C4-2B (cell line): ENCODE results near the gene SGPP2.

Experiments used
- ZFX ChIP-seq: fragments of 450-650 bp; IDR thresholded peaks from 2 replicates; pipeline ENCODE4 v1.6.1; 2017
- TF ChIP-seq, protein P1 (sequence below): fragments of 450-650 bp; conservative IDR thresholded peaks from 2 replicates; pipeline ENCODE4 v1.5.1; 2017; ENCODE audit warnings: mild to moderate bottlenecking

DNA sequence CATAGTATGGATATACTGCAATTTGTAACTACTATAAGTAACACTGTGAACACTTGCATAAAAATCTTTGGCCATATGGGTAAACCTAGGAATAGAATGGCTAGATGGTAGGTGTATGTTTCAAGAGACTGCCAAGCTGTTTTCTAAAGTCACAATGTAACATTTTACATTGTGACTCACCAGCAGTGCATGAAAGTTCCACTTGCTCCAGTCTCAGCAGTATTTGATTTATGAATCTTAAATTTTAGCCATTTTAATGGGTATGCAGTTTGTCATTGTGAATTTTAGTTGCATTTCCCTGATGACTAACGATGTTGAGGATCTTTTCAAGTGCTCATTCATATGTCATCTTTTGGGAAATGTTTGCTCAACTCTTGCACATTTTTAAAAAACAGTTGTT is 145.5 kb downstream of the SGPP2 start:
- TF ChIP-seq, protein P1, sequence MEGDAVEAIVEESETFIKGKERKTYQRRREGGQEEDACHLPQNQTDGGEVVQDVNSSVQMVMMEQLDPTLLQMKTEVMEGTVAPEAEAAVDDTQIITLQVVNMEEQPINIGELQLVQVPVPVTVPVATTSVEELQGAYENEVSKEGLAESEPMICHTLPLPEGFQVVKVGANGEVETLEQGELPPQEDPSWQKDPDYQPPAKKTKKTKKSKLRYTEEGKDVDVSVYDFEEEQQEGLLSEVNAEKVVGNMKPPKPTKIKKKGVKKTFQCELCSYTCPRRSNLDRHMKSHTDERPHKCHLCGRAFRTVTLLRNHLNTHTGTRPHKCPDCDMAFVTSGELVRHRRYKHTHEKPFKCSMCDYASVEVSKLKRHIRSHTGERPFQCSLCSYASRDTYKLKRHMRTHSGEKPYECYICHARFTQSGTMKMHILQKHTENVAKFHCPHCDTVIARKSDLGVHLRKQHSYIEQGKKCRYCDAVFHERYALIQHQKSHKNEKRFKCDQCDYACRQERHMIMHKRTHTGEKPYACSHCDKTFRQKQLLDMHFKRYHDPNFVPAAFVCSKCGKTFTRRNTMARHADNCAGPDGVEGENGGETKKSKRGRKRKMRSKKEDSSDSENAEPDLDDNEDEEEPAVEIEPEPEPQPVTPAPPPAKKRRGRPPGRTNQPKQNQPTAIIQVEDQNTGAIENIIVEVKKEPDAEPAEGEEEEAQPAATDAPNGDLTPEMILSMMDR: no peak
- no peak for TF ChIP-seq ZFX
